ENCODE data around the gene COL4A6. TPM values are rescaled to one million over a fixed set of nuclear protein-coding genes. Genes with fewer than 3 reads are reported as not detected.
A peak's percentile ranks its signal among the peaks of the same experiment; 100 is the strongest.

COL4A6 gene
- polyA plus RNA-seq, 1 donor: 6.8 TPM

DNA sequence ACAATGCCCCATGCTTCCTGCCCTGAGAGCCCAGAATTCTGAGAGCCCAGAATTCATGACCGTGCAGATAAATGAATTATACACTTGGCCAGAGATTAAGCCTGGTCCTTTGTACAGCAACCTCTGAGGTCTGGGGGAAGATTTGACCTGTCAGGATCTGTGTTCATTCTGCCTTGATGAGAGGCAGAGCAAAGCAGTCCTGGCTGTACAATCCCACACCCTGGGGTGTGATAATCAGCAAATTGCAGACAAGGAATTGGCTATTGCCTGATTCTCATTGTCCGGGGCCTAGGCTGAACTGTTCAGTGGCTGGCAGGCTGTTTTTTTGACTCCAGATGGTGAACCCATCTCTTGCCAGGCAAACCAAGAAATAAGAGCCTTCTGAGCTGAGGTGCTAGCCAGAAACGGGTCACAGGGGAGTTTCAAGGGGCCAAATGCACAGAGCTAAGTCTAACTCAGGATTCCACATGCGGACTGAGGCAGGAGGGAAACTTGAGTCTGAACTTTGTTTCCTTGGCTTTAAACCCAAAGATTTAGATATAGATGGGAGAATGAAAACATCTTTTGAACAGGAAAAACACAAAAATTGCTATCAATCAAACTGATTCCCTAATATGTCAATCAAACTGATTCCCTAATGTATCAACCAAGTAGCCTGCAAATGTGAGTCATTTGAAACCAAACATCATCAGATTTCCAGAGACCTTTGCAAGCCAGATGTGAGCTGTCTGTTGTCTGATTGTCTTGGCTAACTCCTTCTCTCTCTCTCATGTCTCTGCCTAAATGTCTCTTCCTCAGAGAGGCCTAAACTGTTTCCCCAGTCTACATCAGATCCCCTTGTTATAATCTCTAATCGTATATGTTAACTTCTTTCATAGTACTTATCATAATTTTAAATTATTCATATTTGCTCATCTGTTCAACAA lies 187.3 kb downstream of the COL4A6 start:
- Histone ChIP-seq H3K9me3 (ENCODE audit: control insufficient read depth, low read depth, low read length) (no peaks in the 10 kb centered on the region), H3K4me3 (ENCODE audit: low read length) (no peak overlapping the region), H3K36me3 (ENCODE audit: control insufficient read depth, insufficient read depth, low read length) (no peaks in the 10 kb centered on the region), H3K27ac (ENCODE audit: low read length) (no peak overlapping the region), H3K27me3 (ENCODE audit: control insufficient read depth, insufficient read depth, low read length) (no peaks in the 10 kb centered on the region), H3K4me1 (ENCODE audit: control insufficient read depth, insufficient read depth, low read length) (no peaks in the 10 kb centered on the region)
- WGBS (ENCODE audit: insufficient coverage, low lambda C conversion rate): no CpG with 5 or more reads among the region's 5 CpGs
- DNase-seq: no peak

- Histone ChIP-seq H3K4me1 (ENCODE audit: control insufficient read depth, insufficient read depth, low read length) (no peaks in the 10 kb centered on the region), H3K36me3 (ENCODE audit: control insufficient read depth, insufficient read depth, low read length) (no peaks in the 10 kb centered on the region), H3K27ac (ENCODE audit: low read length) (no peak overlapping the region), H3K4me3 (ENCODE audit: low read length) (no peak overlapping the region), H3K9me3 (ENCODE audit: control insufficient read depth, low read depth, low read length) (no peaks in the 10 kb centered on the region), H3K27me3 (ENCODE audit: control insufficient read depth, insufficient read depth, low read length) (no peaks in the 10 kb centered on the region)
- WGBS (ENCODE audit: insufficient coverage, low lambda C conversion rate): no CpG with 5 or more reads among the region's 3 CpGs
- DNase-seq: no peak
Observed at GRCh38 chrX:108246304-108246954, 191.8 kb downstream of the COL4A6 start.

DNA sequence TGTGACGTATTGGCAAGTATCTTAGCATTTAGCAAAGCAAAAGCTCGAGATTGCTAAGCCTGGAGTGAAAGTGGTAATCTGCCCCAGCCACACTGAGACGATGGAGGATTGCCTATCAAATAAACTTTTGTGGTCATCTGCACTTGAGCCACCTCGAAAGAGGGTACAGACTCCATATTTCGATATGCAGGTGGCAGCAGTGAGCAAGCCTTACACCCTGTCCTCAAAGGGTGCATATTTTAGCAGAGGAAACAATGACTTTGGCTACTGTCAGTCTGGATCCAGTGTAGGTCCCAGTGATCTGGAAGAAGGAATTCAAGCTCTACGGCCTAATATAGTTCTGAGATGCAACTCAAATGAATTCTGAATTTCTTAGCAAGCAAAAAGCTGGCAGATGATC lies 192.8 kb downstream of the COL4A6 start:
- no peaks in the 10 kb centered on the region for H3K9me3 ChIP-seq (ENCODE audit: control insufficient read depth, low read depth, low read length)
- no peak for DNase-seq
- H3K27me3 ChIP-seq (ENCODE audit: control insufficient read depth, insufficient read depth, low read length): no peaks in the 10 kb centered on the region
- no CpG with 5 or more reads among the region's 6 CpGs for whole genome bisulfite sequencing (ENCODE audit: insufficient coverage, low lambda C conversion rate)
- no peaks in the 10 kb centered on the region for H3K4me1 ChIP-seq (ENCODE audit: control insufficient read depth, insufficient read depth, low read length)
- no peak overlapping the region for H3K27ac ChIP-seq (ENCODE audit: low read length)
- H3K4me3 ChIP-seq (ENCODE audit: low read length): no peak overlapping the region
- H3K36me3 ChIP-seq (ENCODE audit: control insufficient read depth, insufficient read depth, low read length): no peaks in the 10 kb centered on the region

DNA sequence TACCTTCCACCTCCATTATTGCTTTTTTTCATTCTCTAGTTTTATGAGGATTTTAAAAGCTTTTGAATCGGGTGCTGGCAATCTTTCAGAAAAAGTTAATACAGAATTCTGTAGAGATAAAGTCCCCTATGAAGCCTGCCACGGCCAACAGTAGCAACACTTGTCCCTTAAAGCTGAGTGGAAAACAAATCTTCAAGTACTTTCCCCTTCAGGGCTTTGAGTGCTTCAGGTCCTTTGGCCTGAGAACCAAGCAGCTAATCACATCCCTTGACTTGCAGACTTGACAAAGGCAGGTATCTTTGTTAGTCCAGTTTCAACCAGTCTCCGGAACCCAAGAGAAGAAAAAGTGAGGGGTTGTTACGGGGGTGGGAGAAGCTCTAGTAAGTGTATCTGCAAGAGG lies 202.2 kb downstream of the COL4A6 start:
- WGBS (ENCODE audit: insufficient coverage, low lambda C conversion rate): no CpG with 5 or more reads among the region's 4 CpGs
- DNase-seq: no peak
- Histone ChIP-seq H3K27ac (ENCODE audit: low read length) (no peak overlapping the region), H3K36me3 (ENCODE audit: control insufficient read depth, insufficient read depth, low read length) (no peaks in the 10 kb centered on the region), H3K9me3 (ENCODE audit: control insufficient read depth, low read depth, low read length) (no peaks in the 10 kb centered on the region), H3K4me3 (ENCODE audit: low read length) (no peak overlapping the region), H3K27me3 (ENCODE audit: control insufficient read depth, insufficient read depth, low read length) (no peaks in the 10 kb centered on the region), H3K4me1 (ENCODE audit: control insufficient read depth, insufficient read depth, low read length) (no peaks in the 10 kb centered on the region)

GRCh38 chrX:108230574-108230973 lies 207.6 kb downstream of the COL4A6 start:
- H3K4me1 ChIP-seq (ENCODE audit: control insufficient read depth, insufficient read depth, low read length): no peaks in the 10 kb centered on the region
- no CpG with 5 or more reads among the region's 1 CpG for WGBS (ENCODE audit: insufficient coverage, low lambda C conversion rate)
- DNase-seq: no peak
- no peaks in the 10 kb centered on the region for H3K9me3 ChIP-seq (ENCODE audit: control insufficient read depth, low read depth, low read length)
- H3K36me3 ChIP-seq (ENCODE audit: control insufficient read depth, insufficient read depth, low read length): no peaks in the 10 kb centered on the region
- no peak overlapping the region for H3K27ac ChIP-seq (ENCODE audit: low read length)
- no peak overlapping the region for H3K4me3 ChIP-seq (ENCODE audit: low read length)
- H3K27me3 ChIP-seq (ENCODE audit: control insufficient read depth, insufficient read depth, low read length): no peaks in the 10 kb centered on the region

DNA sequence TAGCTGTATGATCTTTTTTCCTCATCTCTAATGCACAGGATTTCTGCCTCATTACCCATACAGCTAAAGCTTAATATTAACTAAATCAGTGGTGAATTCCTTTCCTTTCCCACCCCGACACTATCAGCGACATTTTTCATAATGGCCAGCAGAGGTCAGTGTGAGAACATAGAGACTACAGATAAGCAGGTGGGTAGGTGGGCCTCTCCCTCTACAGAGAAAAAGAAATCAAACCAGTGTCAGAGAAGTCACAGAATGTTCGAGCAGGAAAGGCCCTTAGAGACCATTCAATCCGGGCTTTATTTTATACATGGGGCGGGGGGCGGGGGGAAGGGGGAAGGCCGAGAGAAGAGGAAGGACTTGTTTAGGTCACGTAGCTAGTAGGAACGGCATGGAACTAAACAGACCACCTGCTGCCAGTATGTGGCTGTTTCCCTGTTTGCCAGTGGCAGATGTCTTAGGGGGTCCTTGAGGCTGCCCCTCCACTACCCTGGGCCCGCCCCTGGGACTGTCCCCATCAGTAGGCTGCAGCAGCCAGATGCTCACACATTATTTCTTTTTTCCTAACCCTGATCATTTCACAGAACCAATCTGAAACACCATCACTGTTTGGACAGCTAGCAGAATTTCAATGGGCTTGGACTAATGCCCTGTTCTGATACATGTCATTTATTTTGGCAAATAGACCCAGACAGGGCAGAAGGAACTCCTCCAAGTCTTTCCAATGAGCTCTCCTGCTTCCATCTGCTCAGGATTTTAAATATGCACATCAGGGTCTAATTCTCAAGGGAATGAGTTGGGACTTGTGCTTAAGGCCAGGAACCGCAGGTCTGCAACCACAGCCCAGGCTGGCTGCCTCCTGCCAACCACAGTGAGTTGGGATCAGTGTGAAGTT lies 213.2 kb downstream of the COL4A6 start:
- Histone ChIP-seq H3K36me3 (ENCODE audit: control insufficient read depth, insufficient read depth, low read length) (no peaks in the 10 kb centered on the region), H3K9me3 (ENCODE audit: control insufficient read depth, low read depth, low read length) (no peaks in the 10 kb centered on the region), H3K27ac (ENCODE audit: low read length) (no peak overlapping the region), H3K27me3 (ENCODE audit: control insufficient read depth, insufficient read depth, low read length) (no peaks in the 10 kb centered on the region), H3K4me3 (ENCODE audit: low read length) (no peak overlapping the region), H3K4me1 (ENCODE audit: control insufficient read depth, insufficient read depth, low read length) (peaks cover 2% of the 10 kb centered on the region)
- peak in 1 of 2 donors; percentile 18 for DNase-seq
- no CpG with 5 or more reads among the region's 11 CpGs for WGBS (ENCODE audit: insufficient coverage, low lambda C conversion rate)

GRCh38 chrX:108224218-108224617 lies 214.0 kb downstream of the COL4A6 start:
- Histone ChIP-seq H3K9me3 (ENCODE audit: control insufficient read depth, low read depth, low read length) (no peaks in the 10 kb centered on the region), H3K27ac (ENCODE audit: low read length) (no peak overlapping the region), H3K4me3 (ENCODE audit: low read length) (no peak overlapping the region), H3K36me3 (ENCODE audit: control insufficient read depth, insufficient read depth, low read length) (no peaks in the 10 kb centered on the region), H3K27me3 (ENCODE audit: control insufficient read depth, insufficient read depth, low read length) (no peaks in the 10 kb centered on the region), H3K4me1 (ENCODE audit: control insufficient read depth, insufficient read depth, low read length) (peaks cover 2% of the 10 kb centered on the region)
- DNase-seq: no peak
- no CpG with 5 or more reads among the region's 2 CpGs for WGBS (ENCODE audit: insufficient coverage, low lambda C conversion rate)

DNA sequence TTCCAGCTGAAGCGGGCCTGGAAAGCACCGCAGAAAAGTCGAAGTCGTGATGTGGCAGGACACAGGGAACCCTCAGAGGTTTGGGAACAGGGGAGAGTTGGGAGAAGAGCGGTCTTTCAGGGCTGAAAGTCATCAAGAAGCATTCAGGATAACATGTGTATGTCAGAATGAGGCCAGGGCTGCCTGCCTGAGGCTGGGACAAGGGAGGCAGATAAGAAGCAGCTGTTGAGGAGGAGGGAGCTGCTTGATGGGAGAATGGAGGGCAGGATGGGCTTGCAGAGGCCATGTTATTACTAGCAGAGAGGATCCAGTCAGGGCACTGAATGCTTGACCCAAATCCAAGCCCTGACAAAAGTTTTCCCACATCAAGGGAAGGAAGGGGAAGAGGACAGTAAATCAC lies 214.6 kb downstream of the COL4A6 start:
- Histone ChIP-seq H3K27me3 (ENCODE audit: control insufficient read depth, insufficient read depth, low read length) (no peaks in the 10 kb centered on the region), H3K4me3 (ENCODE audit: low read length) (no peak overlapping the region), H3K9me3 (ENCODE audit: control insufficient read depth, low read depth, low read length) (no peaks in the 10 kb centered on the region), H3K4me1 (ENCODE audit: control insufficient read depth, insufficient read depth, low read length) (peaks cover 2% of the 10 kb centered on the region), H3K27ac (ENCODE audit: low read length) (no peak overlapping the region), H3K36me3 (ENCODE audit: control insufficient read depth, insufficient read depth, low read length) (no peaks in the 10 kb centered on the region)
- DNase-seq: no peak
- WGBS (ENCODE audit: insufficient coverage, low lambda C conversion rate): no CpG with 5 or more reads among the region's 5 CpGs

GRCh38 chrX:108221301-108221864 lies 216.8 kb downstream of the COL4A6 start:
- H3K4me3 ChIP-seq (ENCODE audit: low read length): no peak overlapping the region
- peaks cover 5% of the 10 kb centered on the region for H3K4me1 ChIP-seq (ENCODE audit: control insufficient read depth, insufficient read depth, low read length)
- no CpG with 5 or more reads among the region's 7 CpGs for WGBS (ENCODE audit: insufficient coverage, low lambda C conversion rate)
- DNase-seq: no peak
- H3K27ac ChIP-seq (ENCODE audit: low read length): no peak overlapping the region
- H3K27me3 ChIP-seq (ENCODE audit: control insufficient read depth, insufficient read depth, low read length): no peaks in the 10 kb centered on the region
- no peaks in the 10 kb centered on the region for H3K9me3 ChIP-seq (ENCODE audit: control insufficient read depth, low read depth, low read length)
- H3K36me3 ChIP-seq (ENCODE audit: control insufficient read depth, insufficient read depth, low read length): no peaks in the 10 kb centered on the region
